GM19025 (cell line): ENCODE results near the gene RCAN2.

Experiments used
- ATAC-seq: cut with Tn5 transposase; IDR thresholded peaks from one replicate; pipeline ENCODE4 v1.9.1; 2021; ENCODE audit warnings: mild to moderate bottlenecking, low read depth, moderate library complexity; ENCODE audit not compliant: unreplicated experiment

Gene RCAN2

GRCh38 chr6:46305236-46305635, 186.0 kb downstream of the RCAN2 start:
- no peak for ATAC-seq

DNA sequence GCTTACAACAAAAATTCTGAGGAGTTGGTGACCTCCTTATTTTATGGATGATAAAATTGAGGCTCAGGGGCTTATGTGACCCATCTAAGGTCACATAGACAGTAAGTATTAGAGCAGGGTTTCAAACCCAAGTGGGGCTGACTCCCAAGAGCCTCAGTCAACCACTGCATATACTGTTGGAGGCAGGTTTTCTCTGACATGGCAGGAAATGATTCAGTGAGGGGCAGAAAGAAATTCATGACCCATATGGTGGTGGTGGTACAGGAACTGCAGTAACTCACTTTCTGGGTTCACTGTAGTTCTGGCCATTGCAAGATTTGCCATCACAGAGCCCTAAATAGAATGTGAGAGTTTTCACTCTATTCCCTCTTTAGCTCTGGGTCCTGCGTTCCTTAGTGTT, 188.4 kb downstream of the RCAN2 start:
- ATAC-seq = no peak

- no peak for ATAC-seq
Observed at GRCh38 chr6:46302176-46302575, 189.1 kb downstream of the RCAN2 start.

DNA sequence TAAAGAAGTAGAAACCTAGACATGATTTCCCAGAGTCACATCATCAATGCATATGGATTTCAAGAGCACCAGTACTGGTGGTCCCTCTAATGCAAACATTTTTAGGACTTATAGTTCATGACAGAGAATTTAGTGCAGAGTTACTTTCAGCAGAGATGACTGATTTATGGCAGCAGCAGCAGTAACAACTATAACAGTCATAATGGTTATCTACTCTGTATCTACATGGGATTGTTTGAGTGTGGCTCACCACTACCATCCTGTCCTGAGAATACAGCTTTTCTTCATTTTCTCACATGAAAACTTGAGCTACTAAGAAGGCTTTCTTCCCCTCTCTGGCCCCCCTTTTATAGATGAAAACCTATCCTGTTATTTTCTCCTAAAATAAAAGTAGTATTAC, 192.0 kb downstream of the RCAN2 start:
- ATAC-seq = no peak

- no peak for ATAC-seq
Observed at GRCh38 chr6:46296586-46296985, 194.7 kb downstream of the RCAN2 start.

GRCh38 chr6:46293641-46294316, 197.5 kb downstream of the RCAN2 start:
- ATAC-seq = peak; percentile 74

- no peak for ATAC-seq
Observed at GRCh38 chr6:46291880-46292279, 199.4 kb downstream of the RCAN2 start.

DNA sequence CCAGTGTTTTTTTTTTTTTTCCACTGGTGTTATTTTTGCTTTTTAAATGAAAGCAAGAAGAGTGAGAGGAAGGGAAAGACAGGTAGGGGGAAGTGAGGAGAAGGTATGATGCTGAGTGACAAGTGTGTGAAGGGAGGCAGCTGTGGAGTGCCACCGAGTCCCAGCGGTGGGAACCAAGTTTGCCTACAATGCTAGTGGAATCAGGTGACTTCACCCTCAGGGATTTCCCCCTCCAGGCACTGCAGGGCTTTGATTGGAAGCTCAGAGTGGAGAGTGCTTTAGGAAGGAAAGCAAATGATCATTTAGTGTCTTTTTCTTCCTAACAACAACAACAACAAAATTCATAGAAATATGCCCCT, 200.0 kb downstream of the RCAN2 start:
- ATAC-seq = no peak

DNA sequence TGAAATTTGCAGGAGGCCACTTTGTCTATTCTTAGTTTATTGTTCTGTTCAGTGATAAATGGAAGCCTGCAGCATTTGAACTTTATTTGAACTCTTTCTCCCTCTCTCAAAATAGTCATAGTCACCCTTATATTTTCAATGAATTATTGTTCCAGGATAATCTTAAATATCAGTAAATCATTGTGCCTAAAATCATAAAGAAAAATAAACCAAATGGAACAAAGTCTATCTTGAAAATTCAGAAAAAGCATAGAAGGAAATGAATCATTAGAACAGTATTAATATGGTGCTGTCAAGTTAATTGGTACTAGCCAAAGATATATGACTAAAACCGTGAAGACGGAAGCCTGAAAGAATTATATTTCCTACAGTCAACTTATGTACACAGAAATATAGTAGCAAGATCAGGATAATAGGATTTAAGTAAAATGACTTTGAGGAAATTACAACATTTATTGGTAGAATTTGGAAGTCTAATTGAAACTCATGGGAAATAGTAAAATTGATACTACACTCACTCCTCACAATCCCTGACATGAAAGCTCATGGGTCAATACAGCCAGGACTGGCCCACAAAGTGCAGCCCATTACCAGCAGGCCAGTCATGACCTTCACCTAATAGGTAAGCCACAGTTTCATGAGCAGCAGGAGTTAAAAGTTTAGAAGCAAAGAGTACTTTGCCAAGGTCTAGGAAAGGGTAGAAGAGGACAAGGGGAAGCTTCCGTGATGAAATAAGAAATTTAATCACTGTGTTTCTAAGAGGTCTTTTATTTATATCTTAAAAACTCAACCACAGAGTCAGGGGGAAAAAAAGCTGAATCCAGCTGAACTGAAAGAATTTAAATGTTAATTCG, 200.6 kb downstream of the RCAN2 start:
- ATAC-seq = no peak

GRCh38 chr6:46289898-46290297, 201.4 kb downstream of the RCAN2 start:
- no peak for ATAC-seq

- no peak for ATAC-seq
Observed at GRCh38 chr6:46288835-46289234, 202.4 kb downstream of the RCAN2 start.

- no peak for ATAC-seq
Observed at GRCh38 chr6:46287681-46288080, 203.6 kb downstream of the RCAN2 start.

DNA sequence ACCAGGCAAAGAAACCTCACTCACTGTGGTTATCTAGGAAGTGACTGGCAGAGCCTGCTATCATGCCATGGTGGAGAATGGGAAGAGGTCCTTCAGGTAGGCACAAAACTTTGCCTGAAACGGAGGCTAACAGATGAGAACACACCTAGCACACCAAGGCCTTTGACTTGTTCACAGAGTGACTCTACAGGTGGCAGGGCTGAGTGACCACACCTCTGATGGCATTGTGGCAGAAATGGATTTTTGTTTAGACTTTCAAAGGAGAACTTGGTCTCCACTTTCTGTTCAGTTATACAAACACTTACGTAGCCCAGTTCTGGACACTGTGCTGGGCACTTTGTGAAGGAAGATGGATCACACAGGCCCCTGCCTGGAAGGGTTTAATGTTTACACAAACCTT, 204.2 kb downstream of the RCAN2 start:
- no peak for ATAC-seq

DNA sequence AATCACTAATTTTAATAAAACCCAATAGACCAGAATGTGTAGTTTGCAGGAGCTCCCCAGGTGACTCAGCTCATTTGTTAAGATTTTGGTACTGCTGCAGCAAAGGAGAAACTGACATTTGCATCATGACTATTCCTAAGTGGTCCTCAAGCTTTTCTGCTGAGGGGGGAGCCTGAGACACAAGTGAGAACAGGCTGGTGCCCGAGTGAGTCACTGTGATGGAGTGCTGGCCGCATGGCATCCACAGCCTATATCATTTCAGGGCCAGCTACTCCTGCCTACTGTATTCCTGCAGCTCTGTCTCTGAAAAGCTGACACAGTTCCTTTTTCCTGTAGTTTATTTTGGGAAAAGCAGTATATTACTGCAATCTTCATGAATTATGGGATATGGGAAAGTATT, 206.8 kb downstream of the RCAN2 start:
- no peak for ATAC-seq

DNA sequence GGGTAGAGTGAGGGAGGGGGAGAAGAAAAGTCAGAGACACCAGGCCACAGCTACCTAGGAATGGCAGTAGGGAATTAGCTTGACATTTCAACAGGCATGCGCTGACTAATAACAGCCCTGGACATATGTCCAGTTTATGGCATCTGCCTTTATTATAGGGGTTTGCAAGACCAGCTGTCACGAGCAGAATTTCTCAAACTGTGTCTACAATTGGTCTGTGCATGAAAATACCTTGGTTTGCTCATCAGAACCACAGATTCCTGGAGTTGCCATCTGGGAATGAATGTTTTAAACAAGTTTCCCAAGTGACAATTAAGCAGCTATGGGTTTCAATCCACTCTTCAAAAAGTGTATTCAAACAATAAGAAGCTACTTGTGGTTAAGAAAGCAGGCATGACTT, 210.1 kb downstream of the RCAN2 start:
- ATAC-seq = no peak

DNA sequence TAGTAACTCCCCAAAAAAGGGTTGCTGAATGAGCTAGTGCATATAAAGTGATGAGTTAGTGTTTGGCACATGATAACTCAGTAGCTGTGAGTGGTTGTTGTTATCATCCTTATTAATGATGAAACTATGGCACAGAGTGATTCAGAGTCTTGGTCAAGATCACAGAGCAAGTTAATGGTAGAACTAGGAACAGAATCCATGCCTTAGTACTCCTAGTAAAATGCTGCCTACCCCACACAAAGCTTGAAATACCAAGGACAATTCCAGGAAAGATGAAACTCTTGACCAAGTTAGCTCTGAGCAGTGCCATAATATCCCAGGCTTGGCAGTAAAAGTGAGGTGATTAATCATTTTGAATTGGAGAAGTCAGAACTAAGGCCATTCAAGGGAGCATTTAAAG, 211.4 kb downstream of the RCAN2 start:
- ATAC-seq = no peak

- no peak for ATAC-seq
Observed at GRCh38 chr6:46276576-46277142, 214.6 kb downstream of the RCAN2 start.

- no peak for ATAC-seq
Observed at GRCh38 chr6:46274502-46274901, 216.7 kb downstream of the RCAN2 start.

DNA sequence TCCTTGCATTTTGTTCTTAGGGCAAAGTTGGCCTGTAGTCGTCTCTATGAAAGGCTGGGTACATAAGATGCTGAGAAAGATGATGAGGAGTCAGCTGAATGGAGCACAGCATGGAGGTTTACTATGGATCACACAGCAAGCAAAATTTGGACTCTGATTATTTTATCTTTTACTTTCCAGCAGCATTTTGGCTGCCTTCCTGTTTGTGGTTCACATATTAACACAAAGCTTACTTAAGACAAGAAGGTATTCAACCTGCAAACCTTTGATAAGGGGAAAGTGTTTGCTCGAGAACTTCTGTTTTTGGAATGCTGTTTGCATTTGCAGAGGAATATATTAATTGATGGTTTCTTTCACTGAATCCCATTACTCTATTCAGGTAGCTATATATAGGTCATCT, 217.3 kb downstream of the RCAN2 start:
- no peak for ATAC-seq

DNA sequence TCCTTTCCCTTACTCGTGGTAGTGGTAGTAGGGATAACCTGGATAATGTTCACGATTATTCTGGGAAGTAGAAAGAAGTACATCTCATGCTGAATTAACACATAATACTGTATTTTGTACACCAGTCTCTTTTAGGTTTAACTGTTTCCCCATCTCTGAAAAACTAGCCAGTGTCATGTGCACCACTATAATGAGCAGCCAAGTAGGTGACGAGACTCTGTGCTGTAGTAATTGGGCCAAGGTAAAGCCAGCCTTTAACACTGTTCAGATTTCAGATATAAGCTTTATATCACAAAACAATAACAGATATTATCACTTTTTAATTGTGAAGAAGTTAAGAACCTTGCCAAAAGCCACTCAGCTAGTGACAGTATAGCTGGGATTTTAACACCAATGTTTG, 219.5 kb downstream of the RCAN2 start:
- ATAC-seq = no peak

- ATAC-seq = no peak
Observed at GRCh38 chr6:46271107-46271506, 220.1 kb downstream of the RCAN2 start.

DNA sequence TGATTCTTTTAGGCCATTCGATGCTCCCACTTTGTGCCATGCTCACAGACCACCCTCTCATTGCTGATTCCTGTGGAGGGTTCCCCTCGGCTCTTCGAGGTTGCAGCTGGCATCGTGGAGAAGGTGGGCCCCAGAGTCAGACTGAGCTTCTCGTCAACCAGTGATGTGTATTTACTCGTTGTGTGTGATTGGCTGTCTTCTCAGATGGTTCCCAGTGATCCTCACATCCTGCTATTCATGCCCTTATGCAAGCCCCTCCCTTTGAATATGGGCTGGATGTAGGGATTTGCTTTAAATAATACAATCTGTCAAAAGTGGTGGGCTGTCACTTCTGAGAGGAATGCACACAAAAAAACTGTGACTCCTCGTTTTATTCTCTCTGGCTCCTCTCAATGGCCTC, 220.9 kb downstream of the RCAN2 start:
- ATAC-seq = no peak
